ENCODE measurements around the gene LEP.

DNA sequence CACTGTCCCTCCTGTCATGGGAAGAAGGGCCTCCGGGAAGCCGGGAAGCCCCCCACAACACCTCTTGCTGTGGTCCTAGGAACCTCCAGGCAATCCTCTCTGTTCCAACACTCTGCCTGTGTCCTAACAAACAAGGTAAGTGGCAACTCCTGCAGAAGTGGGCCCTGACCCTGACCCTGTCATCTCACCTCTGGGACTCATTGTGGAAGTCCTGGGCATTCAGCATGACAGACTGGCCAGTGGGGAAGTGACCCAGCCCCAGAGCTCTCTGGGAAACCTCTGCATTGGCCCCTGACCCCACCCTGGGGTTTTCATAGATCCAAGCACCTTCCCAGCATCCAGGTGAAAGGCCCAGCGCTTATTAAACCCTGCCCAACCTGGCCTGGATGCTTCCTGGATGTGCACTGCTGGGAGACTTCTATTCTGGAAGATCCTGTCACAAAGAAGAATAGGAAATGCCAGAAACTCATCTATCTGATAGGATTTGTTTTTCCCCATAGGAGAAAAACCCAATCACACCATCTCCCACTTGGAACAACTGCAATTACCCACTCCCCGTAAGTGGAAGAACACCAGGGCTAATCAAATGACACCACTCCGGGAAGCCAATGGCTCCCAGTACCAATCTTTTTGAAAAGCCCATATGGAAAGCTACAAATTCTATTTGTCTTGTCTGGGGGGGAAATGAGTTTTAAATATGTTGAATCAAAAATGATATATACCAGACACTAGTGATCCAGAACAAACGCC lies 24.3 kb downstream of the LEP start:
- TF ChIP-seq, protein P1, sequence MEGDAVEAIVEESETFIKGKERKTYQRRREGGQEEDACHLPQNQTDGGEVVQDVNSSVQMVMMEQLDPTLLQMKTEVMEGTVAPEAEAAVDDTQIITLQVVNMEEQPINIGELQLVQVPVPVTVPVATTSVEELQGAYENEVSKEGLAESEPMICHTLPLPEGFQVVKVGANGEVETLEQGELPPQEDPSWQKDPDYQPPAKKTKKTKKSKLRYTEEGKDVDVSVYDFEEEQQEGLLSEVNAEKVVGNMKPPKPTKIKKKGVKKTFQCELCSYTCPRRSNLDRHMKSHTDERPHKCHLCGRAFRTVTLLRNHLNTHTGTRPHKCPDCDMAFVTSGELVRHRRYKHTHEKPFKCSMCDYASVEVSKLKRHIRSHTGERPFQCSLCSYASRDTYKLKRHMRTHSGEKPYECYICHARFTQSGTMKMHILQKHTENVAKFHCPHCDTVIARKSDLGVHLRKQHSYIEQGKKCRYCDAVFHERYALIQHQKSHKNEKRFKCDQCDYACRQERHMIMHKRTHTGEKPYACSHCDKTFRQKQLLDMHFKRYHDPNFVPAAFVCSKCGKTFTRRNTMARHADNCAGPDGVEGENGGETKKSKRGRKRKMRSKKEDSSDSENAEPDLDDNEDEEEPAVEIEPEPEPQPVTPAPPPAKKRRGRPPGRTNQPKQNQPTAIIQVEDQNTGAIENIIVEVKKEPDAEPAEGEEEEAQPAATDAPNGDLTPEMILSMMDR (IDR thresholded peaks at IDR 0.05) = no peak
- no peak for TF ChIP-seq ZFX (IDR thresholded peaks at IDR 0.05; ENCODE audit: borderline replicate concordance)
